Fibroblast of lung (primary cell): Measurements from ENCODE around the gene QARS1.

Experiments
- CTCF ChIP-seq, 2 donors: IDR thresholded peaks in 1 of 2; conservative IDR thresholded peaks in 1 of 2; 1 replicate in 1 of 2; 2 replicates in 1 of 2; pipeline ENCODE4 v1.5.1; 2011 to 2012; ENCODE audit warnings: low read length in 2 of 2, control low read depth in 1 of 2, inconsistent platforms in 1 of 2, low read depth in 1 of 2, mild to moderate bottlenecking in 1 of 2
- EZH2 ChIP-seq: IDR thresholded peaks from 2 replicates; pipeline ENCODE4 v1.5.1; 2012; ENCODE audit warnings: low read length, control low read depth, mild to moderate bottlenecking; ENCODE audit errors: missing control alignments

GRCh38 chr3:49120096-49120437 is 15.5 kb upstream of the QARS1 start:
- TF ChIP-seq CTCF (conservative IDR thresholded peaks at IDR 0.05 in 1 of 2, IDR thresholded peaks at IDR 0.05 in 1 of 2; ENCODE audit: low read depth in 1 of 2, low read length in 2 of 2) (no peak), EZH2 (no peak)
